Stimulated activated CD4-positive, alpha-beta T cell treated with anti-CD3 and anti-CD28 coated beads, TNF-alpha, amount 100 ng/mL, for 48 hours (primary cell): Measurements from ENCODE around the gene COPB1.

Source experiments
- DNase-seq, 3 donors: peaks; one replicate each; pipeline ENCODE4 v3.0.0-alpha.2; 2020; ENCODE audit warnings: low read depth in 3 of 3

The COPB1 gene

GRCh38 chr11:14435717-14436512 is 63.7 kb downstream of the COPB1 start:
- no peak for DNase-seq

DNA sequence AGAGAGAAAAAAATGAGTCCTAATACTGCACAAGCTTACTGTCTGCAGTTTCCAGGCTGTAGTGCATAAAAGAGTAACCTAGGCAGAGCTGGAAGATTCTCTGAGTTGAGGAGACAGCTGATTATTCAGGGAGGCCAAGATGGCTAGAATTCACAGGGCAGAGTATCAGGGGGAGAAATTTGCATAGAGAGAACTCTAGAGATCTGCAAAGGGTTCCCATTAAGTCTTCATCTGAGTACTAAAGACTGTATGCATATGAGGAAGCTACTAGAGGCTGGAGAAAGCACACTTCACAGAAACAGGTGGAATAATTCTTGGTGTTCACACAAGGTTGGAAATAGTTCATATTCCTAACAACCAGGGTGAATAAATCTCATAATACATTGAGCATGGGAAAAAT is 74.0 kb downstream of the COPB1 start:
- DNase-seq: no peak

GRCh38 chr11:14424096-14424495 is 75.5 kb downstream of the COPB1 start:
- DNase-seq: no peak

GRCh38 chr11:14423633-14424032 is 76.0 kb downstream of the COPB1 start:
- DNase-seq: no peak

DNA sequence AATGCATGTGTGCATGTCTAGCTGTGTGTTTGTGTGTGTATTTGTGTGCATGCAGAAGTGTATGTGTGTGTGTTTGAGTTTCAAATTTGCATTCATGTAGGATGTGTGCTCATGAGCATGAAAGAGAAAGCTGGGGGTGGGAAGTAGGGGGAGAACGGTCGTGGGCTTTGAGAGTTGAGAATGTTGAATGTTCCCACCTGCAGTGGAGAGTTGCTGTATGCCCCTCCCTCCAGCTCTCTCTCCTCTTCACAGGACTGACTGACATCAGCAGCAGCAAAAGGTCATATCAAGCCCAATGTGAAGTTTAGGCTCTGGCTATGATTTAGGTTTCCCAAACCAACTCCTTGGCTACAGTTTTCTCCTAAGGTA is 76.8 kb downstream of the COPB1 start:
- DNase-seq: no peak

- DNase-seq: no peak
Measured at GRCh38 chr11:14422052-14422813, 77.4 kb downstream of the COPB1 start.

GRCh38 chr11:14420223-14420622 is 79.4 kb downstream of the COPB1 start:
- no peak for DNase-seq

DNA sequence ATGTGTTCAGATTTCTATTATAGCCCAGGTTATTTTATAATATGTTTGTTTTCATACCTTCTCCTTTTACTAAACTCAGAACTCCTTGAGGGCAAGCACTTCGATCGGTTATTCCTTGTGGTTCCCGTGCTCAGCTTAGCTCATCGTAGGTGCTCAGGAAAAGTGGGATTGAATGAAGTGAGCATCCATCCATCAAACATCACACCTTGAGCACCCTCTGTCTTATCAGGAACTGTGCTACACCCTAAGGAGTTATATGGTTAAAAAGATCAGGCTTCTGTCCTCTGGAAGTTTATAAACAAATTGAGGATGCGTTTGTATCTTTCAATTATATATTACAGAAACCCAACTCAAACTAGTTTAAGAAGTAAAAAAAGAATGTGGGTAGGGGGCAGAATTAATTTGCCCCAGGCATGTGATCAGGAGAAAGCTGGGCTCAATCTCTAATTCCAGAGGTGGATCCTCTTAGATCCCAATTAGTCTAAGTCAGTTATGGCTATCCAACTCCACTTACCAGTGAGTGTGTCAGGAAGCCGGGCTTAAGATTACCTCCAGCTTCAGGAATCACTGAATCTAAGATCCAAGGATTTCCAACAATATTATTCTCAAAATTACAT is 80.7 kb downstream of the COPB1 start:
- no peak for DNase-seq

DNA sequence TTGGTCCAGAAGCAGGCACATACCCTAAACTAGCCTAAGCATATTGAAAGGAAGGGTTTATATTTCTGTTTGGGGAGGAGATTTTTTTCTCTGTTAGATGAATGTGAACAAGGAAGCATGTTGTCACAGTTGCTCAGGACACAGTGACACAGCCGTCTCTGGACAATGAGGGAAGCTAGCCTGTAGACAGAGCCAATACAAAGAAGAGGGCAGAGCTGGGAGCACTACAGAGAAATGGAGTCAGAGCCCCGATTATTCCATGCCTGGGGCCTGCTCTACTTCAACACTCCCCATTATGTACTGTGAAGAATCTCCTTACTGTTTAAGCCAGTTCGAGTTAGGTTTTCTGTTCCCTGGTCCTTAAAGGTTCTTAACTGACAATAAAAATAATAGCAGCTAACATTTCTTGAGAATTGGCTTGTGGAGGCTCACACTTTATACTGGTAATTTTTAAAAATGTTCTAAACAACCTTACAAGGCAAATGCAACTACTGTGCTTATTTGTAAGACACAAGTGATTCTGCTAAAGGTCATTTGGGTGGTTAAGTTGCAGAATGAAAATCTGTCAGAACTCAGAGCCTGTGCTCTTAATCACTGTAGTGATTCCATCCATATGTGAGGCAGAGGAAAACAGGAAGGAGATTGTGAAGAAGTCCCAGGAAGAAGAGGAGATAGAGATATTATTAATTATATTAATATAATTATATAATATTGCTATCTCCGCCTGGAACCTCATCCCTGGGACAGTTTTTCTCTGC is 81.8 kb downstream of the COPB1 start:
- no peak for DNase-seq

DNA sequence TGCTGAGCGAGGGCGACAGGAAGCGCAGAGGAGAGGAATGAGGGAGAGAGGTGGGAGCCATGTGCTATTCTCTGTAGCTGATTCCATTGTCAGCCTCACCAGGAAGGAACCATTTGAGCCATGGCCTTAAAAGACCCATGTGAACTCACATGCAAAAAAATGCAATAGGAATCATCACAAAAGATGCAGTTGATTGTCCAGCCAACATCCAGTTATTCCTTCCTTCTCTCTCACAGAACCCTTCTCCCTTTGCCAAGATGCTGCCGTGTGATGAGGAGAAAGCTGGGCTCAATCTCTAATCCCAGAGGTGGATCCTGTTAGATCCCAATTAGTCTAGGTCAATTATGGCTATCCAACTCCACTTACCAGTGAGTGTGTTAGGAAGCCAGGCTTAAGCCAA is 82.4 kb downstream of the COPB1 start:
- DNase-seq: no peak

- peak; percentile 31 to 65 (median 55) for DNase-seq
Measured at GRCh38 chr11:14414470-14415461, 84.8 kb downstream of the COPB1 start.

DNA sequence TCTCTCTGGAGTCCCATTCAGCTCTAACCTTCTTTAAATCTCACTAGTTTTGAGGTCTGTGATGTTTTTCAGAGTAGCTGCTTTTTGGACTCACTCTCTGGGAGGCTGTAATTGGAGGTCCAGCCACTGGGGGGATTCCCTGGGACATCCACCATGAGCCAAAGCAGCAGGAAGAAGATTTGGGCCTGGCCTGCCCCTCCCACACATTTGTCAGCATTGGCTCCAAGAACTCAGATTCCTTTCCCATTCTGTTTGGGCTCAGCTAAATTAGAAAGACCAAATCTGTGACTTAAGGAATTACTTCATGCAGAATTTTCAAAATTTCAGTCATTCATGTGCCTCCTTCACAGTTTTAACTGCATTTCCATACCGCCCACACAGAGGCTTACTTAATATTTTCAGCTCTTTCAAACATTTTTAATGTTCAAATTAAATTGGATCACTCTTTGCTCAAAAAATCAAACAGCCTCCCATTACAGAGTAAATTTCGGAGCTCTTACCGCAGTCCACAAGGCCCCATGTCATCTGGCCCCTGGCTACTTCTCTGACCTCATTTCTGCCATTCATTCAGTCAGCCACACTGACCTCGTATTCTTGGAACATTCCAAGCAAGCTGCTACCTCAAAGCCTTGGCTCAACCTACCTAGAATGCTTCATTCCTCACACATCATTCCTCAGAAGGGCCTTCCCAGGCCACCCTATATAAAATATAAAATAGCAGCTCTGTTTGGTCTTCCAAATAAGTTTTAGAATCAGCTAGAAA is 86.1 kb downstream of the COPB1 start:
- DNase-seq: no peak

GRCh38 chr11:14411818-14412217 is 87.8 kb downstream of the COPB1 start:
- DNase-seq: no peak

- DNase-seq: no peak
Measured at GRCh38 chr11:14409891-14410290, 89.7 kb downstream of the COPB1 start.

DNA sequence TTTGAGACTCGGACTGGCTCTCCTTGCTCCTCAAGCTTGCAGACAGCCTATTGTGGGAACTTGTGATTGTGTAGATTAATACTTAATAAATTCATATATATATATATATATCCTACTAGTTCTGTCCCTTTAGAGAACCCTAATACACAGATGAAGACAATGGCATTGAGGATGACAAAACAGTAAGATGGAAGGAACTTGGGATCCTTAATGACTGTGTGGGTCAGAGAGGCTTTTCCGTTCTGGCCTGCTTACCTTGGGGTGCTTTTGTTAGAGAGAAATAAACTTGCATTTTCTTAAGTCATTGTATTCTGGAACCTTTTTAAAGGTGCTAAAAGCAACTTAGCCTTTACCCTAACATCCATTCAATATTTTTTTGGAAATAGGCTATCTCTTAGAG is 91.0 kb downstream of the COPB1 start:
- no peak for DNase-seq
